HG03565 (cell line): ENCODE measurements around the gene PPP4R4.
A peak's percentile ranks its signal among the peaks of the same experiment; 100 is the strongest.
"Not testable (repeated sequence)": the region's sequence is repeated elsewhere in the genome, so short reads cannot be mapped to it uniquely, and the experiment has no call there.

ENCODE experiments used
- ATAC-seq: cut with Tn5 transposase; IDR thresholded peaks from one replicate; pipeline ENCODE4 v1.9.1; 2021; ENCODE audit warnings: mild to moderate bottlenecking, moderate library complexity; ENCODE audit not compliant: unreplicated experiment

Gene PPP4R4

GRCh38 chr14:94177806-94178205 is 3.7 kb downstream of the PPP4R4 start:
- ATAC-seq = no peak

DNA sequence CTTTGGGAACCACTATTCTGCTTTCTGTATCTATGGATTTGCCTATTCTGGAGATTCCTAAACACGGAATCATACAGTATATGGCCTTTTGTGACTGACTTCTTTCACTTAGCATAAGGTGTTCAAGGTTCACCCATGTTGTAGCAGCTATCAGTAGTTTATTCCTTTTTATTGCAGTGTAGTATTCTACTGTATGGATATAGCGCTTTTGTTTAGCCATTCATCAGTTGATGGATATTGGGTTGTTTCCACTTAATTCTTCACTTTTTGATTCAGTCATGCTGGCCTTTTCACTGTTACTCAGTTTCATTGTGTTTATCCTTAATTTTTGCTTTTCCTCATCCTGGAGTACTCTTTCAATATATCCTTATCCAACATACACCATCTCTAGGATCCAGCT is 5.1 kb downstream of the PPP4R4 start:
- ATAC-seq = no peak

GRCh38 chr14:94180655-94181271 is 6.6 kb downstream of the PPP4R4 start:
- ATAC-seq = peak; percentile 44

DNA sequence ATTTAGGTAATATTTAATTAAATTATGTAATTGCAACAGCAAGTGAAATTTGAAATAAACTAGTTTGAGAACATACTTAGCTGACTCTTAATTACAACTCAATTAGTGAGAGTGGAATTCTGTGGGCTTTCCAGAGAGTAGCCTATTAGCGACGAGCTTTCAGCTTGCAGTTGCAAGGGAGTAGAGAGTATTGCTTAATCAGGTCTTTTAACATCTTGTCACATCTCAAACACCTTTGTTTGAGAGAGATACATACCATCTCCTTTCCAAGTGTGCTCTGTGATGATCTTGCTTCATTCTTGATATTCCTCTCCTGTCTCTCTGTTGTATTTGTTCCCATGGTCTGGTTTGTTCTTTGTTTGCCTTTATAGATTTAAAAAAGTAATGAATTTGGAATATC is 7.7 kb downstream of the PPP4R4 start:
- no peak for ATAC-seq

- ATAC-seq = no peak
Measured at GRCh38 chr14:94192536-94192935, 18.4 kb downstream of the PPP4R4 start.

- ATAC-seq = no peak
Measured at GRCh38 chr14:94193776-94194175, 19.7 kb downstream of the PPP4R4 start.

- no peak for ATAC-seq
Measured at GRCh38 chr14:94196057-94196456, 21.9 kb downstream of the PPP4R4 start.

DNA sequence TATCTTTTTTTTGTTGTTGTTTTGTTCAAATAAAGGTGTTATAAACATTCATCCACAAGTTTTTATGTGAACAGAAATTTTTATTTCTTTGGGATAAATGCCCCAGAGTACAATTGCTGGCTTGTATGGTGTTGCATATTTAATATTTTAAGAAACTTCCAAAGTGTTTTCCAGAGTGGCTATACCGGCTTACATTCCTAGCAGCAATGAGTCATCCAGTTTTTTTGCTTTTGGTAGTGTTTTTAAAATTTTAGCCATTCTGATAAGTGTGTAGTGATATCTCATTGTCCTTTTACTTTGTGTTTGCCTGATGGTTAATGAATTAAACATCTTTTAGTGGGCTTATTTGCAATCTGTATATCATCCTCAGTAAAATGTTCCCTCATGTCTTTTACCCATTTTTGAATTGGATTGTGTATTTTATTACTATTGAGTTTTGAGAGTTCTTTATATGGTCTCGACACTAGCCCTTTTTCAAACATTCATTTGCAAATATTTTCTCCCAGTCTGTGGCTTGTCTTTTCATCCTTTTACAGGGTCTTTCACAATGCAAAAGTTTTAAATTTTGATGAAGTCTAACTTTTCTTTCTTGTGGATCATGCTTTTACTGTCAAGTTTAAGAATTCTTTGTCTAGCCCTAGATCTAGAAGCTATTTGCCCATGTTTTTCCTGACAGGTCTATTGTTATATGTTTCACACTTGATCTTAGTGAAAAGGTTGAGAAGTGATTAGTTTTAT is 29.5 kb downstream of the PPP4R4 start:
- ATAC-seq = no peak

GRCh38 chr14:94213021-94213420 is 38.9 kb downstream of the PPP4R4 start:
- no peak for ATAC-seq

- ATAC-seq = no peak
Measured at GRCh38 chr14:94213741-94214140, 39.6 kb downstream of the PPP4R4 start.

DNA sequence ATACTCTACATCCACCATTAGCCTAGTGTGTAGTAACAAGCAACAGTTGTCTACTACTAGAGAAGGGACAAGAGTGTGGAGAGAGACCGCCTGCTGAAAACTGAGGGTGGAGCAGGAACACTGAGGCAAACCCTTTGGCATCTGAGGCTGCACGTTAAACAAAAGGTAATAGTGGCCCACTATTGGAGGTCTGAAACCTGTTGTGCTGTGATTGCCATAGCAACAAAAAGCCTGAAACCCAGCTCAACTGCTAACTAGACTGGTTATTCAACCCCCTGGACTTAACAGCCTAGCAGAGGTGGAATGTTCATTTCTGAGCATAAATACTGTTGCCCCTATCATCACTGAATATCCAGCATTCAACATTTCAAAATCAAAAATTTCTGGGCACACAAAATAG is 43.0 kb downstream of the PPP4R4 start:
- ATAC-seq = no peak

DNA sequence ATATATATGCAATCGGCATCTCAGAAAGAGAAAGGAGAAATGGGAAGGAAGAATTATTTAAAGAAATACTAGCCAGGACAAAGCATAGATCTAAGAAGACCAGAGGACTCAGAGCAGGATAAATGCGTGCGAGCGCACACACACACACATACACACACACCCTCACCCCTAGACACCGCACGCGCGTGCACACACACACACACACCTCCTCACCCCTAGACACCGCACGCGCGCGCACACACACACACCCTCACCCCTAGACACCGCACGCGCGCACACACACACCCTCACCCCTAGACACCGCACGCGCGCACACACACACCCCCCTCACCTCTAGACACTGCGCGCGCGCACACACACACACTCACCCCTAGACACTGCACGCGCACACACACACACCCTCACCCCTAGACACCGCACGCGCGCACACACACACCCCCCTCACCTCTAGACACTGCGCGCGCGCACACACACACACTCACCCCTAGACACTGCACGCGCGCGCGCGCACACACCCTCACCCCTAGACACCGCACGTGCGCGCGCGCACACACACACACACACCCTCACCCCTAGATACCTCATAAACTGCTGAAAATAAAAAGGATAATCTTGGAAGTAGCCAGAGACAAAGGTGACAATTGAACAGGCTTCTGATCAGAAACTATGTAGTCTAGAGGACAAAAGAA is 44.2 kb downstream of the PPP4R4 start:
- not testable (repeated sequence) for ATAC-seq

- no peak for ATAC-seq
Measured at GRCh38 chr14:94224040-94224439, 49.9 kb downstream of the PPP4R4 start.

DNA sequence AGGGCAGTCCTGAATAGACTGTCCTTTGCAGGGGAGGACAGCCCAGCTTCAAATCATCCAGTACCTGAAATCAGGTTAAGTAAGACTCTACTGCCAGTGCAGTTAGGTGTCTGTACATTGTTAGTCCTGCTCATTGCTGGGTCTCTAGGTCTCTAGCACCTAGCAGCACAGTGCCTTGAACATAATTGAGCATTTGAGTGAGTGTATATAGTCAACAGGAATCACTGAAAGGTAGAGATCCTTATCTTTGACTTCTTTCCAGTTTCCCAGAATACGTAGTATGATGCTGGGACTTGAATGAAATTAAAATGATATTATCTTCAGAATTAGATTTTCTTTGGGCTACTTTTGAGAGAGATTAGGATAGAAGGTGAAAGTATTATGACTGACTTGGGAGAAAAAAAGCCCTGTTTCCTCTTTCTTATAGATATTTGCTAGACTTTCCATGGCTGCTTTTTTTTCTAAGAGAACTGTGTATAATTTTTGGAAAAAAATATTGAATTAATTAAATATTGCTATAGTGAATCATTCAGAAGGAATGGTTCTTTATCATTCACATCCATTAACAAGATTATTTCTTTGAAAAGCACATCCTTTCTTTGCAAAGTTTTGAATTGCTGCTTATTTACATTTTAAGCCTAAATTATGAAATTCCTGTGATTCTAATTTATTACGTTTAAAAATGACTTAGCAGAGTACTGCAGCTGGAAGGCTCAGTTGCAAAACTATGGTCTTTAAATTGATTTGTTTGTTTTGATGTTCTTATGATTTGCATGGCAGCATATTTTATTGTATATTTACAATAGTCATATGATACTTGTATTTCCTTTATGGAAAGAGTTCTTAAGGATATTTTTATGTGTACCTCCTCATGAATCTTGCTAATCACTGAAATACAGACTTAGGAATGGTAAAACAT is 51.6 kb downstream of the PPP4R4 start:
- ATAC-seq = no peak

DNA sequence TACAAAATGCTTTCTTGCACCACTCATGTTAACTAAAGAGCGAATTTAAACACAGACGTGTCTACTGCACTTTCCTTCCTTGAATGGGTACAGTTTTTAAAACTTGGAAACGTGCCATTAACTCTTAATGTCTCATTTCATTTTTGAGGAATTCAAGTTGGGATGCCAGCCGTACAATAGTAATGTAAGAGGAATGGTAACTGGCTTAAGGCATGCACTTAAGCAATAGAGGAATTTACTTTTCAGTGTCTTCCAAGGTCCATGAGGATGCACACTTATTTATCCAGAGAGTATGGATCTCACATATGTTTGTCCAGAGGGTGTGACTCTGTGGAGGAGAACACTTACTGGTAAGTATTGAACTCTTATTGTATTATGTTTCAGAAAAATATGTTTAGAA is 52.9 kb downstream of the PPP4R4 start:
- ATAC-seq = no peak

DNA sequence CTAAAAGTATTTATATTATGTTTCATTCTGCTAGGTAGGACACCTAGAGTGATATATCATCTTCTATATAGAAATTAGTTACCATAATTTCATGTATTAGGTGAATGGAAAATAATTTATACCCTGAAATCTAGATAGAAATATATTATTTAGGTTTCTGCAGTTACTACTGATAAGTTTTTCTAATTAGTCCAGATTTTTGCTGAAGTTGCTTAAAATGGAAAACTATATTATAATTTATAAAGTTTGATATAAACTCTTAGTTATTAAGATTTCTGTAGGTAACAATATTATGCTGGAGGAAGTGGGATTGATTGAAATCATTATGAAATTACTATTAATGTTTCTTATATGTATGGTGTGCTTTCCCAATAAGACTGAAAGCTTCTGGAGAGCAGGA is 62.9 kb downstream of the PPP4R4 start:
- no peak for ATAC-seq

DNA sequence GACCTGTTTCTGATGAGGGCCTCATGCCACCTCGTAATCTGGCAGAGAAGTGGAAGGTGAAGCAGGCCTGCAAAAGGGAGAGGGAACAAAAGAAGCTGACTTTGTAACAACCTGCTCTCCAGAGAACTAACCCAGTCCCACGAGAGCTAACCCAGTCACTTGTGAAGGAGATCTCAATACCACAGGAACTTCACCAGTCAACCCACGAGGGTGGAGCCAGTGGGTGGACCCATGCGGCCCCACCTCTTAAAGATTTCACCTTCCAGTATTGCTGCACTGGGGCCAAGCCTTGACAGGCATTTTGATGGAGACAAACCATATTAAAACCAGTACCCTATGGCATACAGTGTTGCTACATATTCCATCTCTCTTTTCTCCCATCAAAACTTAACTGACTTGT is 63.9 kb downstream of the PPP4R4 start:
- no peak for ATAC-seq

GRCh38 chr14:94239406-94239805 is 65.3 kb downstream of the PPP4R4 start:
- no peak for ATAC-seq

DNA sequence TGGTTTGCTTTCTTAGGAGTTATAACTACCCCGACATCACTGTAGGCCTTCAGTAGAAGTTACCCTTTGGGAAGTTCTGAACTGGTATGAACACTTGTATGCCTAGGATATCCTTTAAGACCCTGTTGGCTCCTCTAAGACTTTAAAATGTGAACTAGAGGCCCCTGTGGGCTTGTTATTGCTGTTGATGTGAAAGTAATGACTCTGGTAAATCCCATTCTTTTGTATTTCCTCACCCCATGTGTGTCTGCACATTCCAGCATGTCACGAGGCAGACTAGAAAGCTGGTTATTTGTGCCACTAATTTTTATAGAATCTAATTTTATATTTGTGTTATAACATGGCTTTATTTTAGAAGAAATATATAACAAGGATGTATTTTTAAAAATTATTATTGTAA is 70.1 kb downstream of the PPP4R4 start:
- ATAC-seq = no peak

DNA sequence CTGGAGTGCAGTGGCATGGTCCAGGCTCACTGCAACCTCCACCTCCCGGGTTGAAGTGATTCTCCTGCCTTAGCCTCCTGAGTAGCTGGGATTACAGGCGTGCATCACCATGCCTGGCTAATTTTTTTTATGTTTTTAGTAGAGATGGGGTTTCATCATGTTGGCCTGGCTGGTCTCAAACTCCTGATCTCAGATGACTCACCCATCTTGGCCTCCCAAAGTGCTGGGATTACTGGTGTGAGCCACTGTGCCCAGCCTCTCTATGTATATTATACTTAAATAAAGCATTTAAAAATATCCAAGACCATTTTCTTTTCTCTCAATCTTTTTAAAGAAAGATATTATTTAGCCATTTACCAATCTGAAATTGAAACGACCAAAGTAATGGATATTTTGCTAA is 90.1 kb downstream of the PPP4R4 start:
- not testable (repeated sequence) for ATAC-seq

- no peak for ATAC-seq
Measured at GRCh38 chr14:94267352-94267751, 93.2 kb downstream of the PPP4R4 start.
